ENCODE results near the gene MAN1A2.

DNA sequence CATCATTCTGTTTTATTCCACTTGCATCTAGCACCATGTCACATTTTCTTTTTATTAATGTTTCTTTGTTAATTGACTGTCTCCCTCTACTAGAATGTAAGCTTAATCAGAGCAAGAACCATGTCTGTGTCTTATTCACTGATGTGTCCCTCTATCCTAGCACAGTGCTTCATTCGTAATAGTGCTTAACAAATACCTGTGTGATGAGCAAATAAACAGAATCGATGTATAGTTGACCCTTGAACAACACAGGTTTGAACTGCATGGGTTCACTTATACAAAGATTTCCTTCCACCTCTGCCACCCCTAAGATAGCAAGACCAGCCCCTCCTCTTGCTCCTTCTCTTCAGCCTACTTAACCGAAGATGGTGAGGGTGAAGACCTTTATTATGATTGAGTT is 42.9 kb upstream of the MAN1A2 start:
- TF ChIP-seq, protein P1, sequence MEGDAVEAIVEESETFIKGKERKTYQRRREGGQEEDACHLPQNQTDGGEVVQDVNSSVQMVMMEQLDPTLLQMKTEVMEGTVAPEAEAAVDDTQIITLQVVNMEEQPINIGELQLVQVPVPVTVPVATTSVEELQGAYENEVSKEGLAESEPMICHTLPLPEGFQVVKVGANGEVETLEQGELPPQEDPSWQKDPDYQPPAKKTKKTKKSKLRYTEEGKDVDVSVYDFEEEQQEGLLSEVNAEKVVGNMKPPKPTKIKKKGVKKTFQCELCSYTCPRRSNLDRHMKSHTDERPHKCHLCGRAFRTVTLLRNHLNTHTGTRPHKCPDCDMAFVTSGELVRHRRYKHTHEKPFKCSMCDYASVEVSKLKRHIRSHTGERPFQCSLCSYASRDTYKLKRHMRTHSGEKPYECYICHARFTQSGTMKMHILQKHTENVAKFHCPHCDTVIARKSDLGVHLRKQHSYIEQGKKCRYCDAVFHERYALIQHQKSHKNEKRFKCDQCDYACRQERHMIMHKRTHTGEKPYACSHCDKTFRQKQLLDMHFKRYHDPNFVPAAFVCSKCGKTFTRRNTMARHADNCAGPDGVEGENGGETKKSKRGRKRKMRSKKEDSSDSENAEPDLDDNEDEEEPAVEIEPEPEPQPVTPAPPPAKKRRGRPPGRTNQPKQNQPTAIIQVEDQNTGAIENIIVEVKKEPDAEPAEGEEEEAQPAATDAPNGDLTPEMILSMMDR (IDR thresholded peaks at IDR 0.05), result no peak
- TF ChIP-seq POLR2A (IDR thresholded peaks at IDR 0.05), result no peak
